Astrocyte (in vitro differentiated cells and primary cell): ENCODE measurements around the gene RPS5. TPM values are rescaled to one million over a fixed set of nuclear protein-coding genes. Genes with fewer than 3 reads are reported as not detected.

Experiments used
- DNase-seq: peaks from one replicate; pipeline ENCODE4 v3.0.0-alpha.2; 2010; ENCODE audit warnings: low read depth
- FAIRE-seq: peaks from 2 replicates; lab custom pipeline; 2011; peaks lifted over from hg19 to GRCh38; lab: Jason Lieb, UNC
- H2AFZ ChIP-seq: 2 replicates; pipeline ENCODE4 v1.6.0; 2012; ENCODE audit warnings: low read depth, low read length, inconsistent platforms
- H3K27ac ChIP-seq: 2 replicates; pipeline ENCODE4 v1.5.1; 2011; ENCODE audit warnings: low read depth, low read length, inconsistent platforms
- H3K27me3 ChIP-seq: 2 replicates; pipeline ENCODE4 v1.6.0; 2011; ENCODE audit warnings: low read length, inconsistent platforms; ENCODE audit not compliant: insufficient read depth
- H3K36me3 ChIP-seq: 2 replicates; pipeline ENCODE4 v1.5.1; 2011; ENCODE audit warnings: low read length, inconsistent platforms; ENCODE audit not compliant: insufficient read depth
- H3K4me1 ChIP-seq: 2 replicates; pipeline ENCODE4 v1.5.1; 2011; ENCODE audit warnings: low read length, inconsistent platforms; ENCODE audit not compliant: insufficient read depth
- H3K4me2 ChIP-seq: 2 replicates; pipeline ENCODE4 v1.6.0; 2012; ENCODE audit warnings: low read length, inconsistent platforms
- H3K4me3 ChIP-seq: 2 replicates; pipeline ENCODE4 v1.5.1; 2011; ENCODE audit warnings: low read depth, mild to moderate bottlenecking, low read length, inconsistent platforms; ENCODE audit not compliant: insufficient read depth
- H3K79me2 ChIP-seq: 2 replicates; pipeline ENCODE4 v1.6.0; 2012; ENCODE audit warnings: mild to moderate bottlenecking, low read length, inconsistent platforms; ENCODE audit not compliant: insufficient read depth
- H3K9ac ChIP-seq: 2 replicates; pipeline ENCODE4 v1.6.0; 2012; ENCODE audit warnings: mild to moderate bottlenecking, low read length, inconsistent platforms
- H3K9me3 ChIP-seq: 2 replicates; pipeline ENCODE4 v1.5.1; 2012; ENCODE audit warnings: low read depth, mild to moderate bottlenecking, low read length, inconsistent platforms; ENCODE audit not compliant: insufficient read depth
- H4K20me1 ChIP-seq: 2 replicates; pipeline ENCODE4 v1.6.0; 2012; ENCODE audit warnings: low read length, inconsistent platforms; ENCODE audit not compliant: insufficient read depth
- H3K27ac Mint-ChIP-seq: one replicate; pipeline ENCODE4 v1.8.0; 2021; ENCODE audit warnings: mild to moderate bottlenecking, mixed read lengths; ENCODE audit not compliant: unreplicated experiment
- H3K27me3 Mint-ChIP-seq: one replicate; pipeline ENCODE4 v1.8.0; 2021; ENCODE audit warnings: low read depth, mixed read lengths; ENCODE audit not compliant: unreplicated experiment
- H3K36me3 Mint-ChIP-seq: one replicate; pipeline ENCODE4 v1.8.0; 2021; ENCODE audit warnings: low read depth, mixed read lengths; ENCODE audit not compliant: unreplicated experiment
- H3K4me1 Mint-ChIP-seq: one replicate; pipeline ENCODE4 v1.8.0; 2021; ENCODE audit warnings: low read depth, mixed read lengths; ENCODE audit not compliant: unreplicated experiment
- H3K4me3 Mint-ChIP-seq: one replicate; pipeline ENCODE4 v1.8.0; 2021; ENCODE audit warnings: mild to moderate bottlenecking, moderate library complexity, mixed read lengths; ENCODE audit not compliant: unreplicated experiment
- H3K9me3 Mint-ChIP-seq: one replicate; pipeline ENCODE4 v1.8.0; 2021; ENCODE audit warnings: mild to moderate bottlenecking, mixed read lengths; ENCODE audit not compliant: unreplicated experiment
- CTCF ChIP-seq: IDR thresholded peaks from 2 replicates; pipeline ENCODE4 v1.5.1; 2011; ENCODE audit warnings: low read depth, mild to moderate bottlenecking, inconsistent platforms, low read length, moderate library complexity; ENCODE audit not compliant: insufficient read depth
- EZH2 ChIP-seq: IDR thresholded peaks from 2 replicates; pipeline ENCODE4 v1.6.1; 2012; ENCODE audit warnings: mild to moderate bottlenecking, low read length, inconsistent platforms; ENCODE audit not compliant: insufficient read depth
- total RNA-seq: library from RNA; stranded (reverse); gene quantifications from 2 replicates; pipeline ENCODE4 v1.2.1, GENCODE V29; 2021

Gene RPS5
- total RNA-seq, 1 donor from 2014 or later: 891 TPM

- H3K9me3 Mint-ChIP-seq: no peaks in the 10 kb centered on the region
- Histone ChIP-seq H3K9me3 (no peaks in the 10 kb centered on the region), H3K4me3 (no peak overlapping the region), H3K4me1 (peaks cover 16% of the 10 kb centered on the region), H3K79me2 (peaks cover 9% of the 10 kb centered on the region), H3K27me3 (no peaks in the 10 kb centered on the region), H4K20me1 (peaks cover 38% of the 10 kb centered on the region), H3K4me2 (peak overlapping the region; percentile 73), H3K36me3 (peaks cover 20% of the 10 kb centered on the region), H3K9ac (no peak overlapping the region), H2AFZ (no peak overlapping the region), H3K27ac (no peak overlapping the region)
- TF ChIP-seq CTCF (no peak), EZH2 (no peak)
- peaks cover 4% of the 10 kb centered on the region for H3K4me1 Mint-ChIP-seq
- peaks cover 18% of the 10 kb centered on the region for H3K36me3 Mint-ChIP-seq
- H3K27me3 Mint-ChIP-seq: no peaks in the 10 kb centered on the region
- FAIRE-seq (no peak), DNase-seq (no peak)
- no peak overlapping the region for H3K27ac Mint-ChIP-seq
- no peak overlapping the region for H3K4me3 Mint-ChIP-seq
Measured at GRCh38 chr19:58396691-58397532, 9.8 kb downstream of the RPS5 start.

GRCh38 chr19:58397533-58398037 is 10.5 kb downstream of the RPS5 start:
- H4K20me1 ChIP-seq: peaks cover 32% of the 10 kb centered on the region
- H3K27ac ChIP-seq: no peak overlapping the region
- no peaks in the 10 kb centered on the region for H3K27me3 ChIP-seq
- Mint-ChIP-seq H3K27me3 (no peaks in the 10 kb centered on the region), H3K9me3 (no peaks in the 10 kb centered on the region), H3K27ac (no peak overlapping the region), H3K4me1 (peaks cover 4% of the 10 kb centered on the region), H3K36me3 (peaks cover 18% of the 10 kb centered on the region), H3K4me3 (no peak overlapping the region)
- H3K9me3 ChIP-seq: no peaks in the 10 kb centered on the region
- H3K36me3 ChIP-seq: peaks cover 17% of the 10 kb centered on the region
- peaks cover 18% of the 10 kb centered on the region for H3K4me1 ChIP-seq
- no peak for DNase-seq
- H3K79me2 ChIP-seq: peaks cover 4% of the 10 kb centered on the region
- no peak overlapping the region for H2AFZ ChIP-seq
- H3K9ac ChIP-seq: no peak overlapping the region
- FAIRE-seq: no peak
- no peak for TF ChIP-seq CTCF
- no peak overlapping the region for H3K4me2 ChIP-seq
- H3K4me3 ChIP-seq: no peak overlapping the region

GRCh38 chr19:58398087-58398486 is 11.0 kb downstream of the RPS5 start:
- H4K20me1 ChIP-seq: peaks cover 27% of the 10 kb centered on the region
- H3K27ac Mint-ChIP-seq: no peak overlapping the region
- no peaks in the 10 kb centered on the region for H3K79me2 ChIP-seq
- no peak overlapping the region for H3K4me2 ChIP-seq
- DNase-seq (no peak), FAIRE-seq (no peak)
- H3K9ac ChIP-seq: no peak overlapping the region
- H3K4me1 Mint-ChIP-seq: peaks cover 4% of the 10 kb centered on the region
- H2AFZ ChIP-seq: no peak overlapping the region
- H3K9me3 ChIP-seq: no peaks in the 10 kb centered on the region
- H3K4me1 ChIP-seq: peaks cover 18% of the 10 kb centered on the region
- H3K9me3 Mint-ChIP-seq: no peaks in the 10 kb centered on the region
- peaks cover 14% of the 10 kb centered on the region for H3K36me3 Mint-ChIP-seq
- H3K4me3 ChIP-seq: no peak overlapping the region
- peaks cover 12% of the 10 kb centered on the region for H3K36me3 ChIP-seq
- no peak overlapping the region for H3K27ac ChIP-seq
- no peak overlapping the region for H3K4me3 Mint-ChIP-seq
- TF ChIP-seq EZH2 (no peak), CTCF (no peak)
- H3K27me3 Mint-ChIP-seq: no peaks in the 10 kb centered on the region
- no peaks in the 10 kb centered on the region for H3K27me3 ChIP-seq
